B cell (primary cell): ENCODE results near the gene SERTAD4. TPM values are rescaled to one million over a fixed set of nuclear protein-coding genes. Genes with fewer than 3 reads are reported as not detected.

Experiments
- ATAC-seq: fragments of 200-7000 bp; cut with Tn5 transposase; one replicate; pipeline ENCODE4 v1.10.0; 2021; ENCODE audit warnings: low read depth, mild to moderate bottlenecking, moderate number of reproducible peaks, moderate library complexity
- CTCF ChIA-PET: fragments of 350-600 bp; sonication (Branson Sonifier 250); formaldehyde crosslinking; loops from one replicate; lab custom pipeline; 2021; ENCODE audit warnings: antibody characterized with exemption, inconsistent platforms; lab: Charles Lee
- POLR2A ChIA-PET: fragments of 350-600 bp; sonication (Branson Sonifier 250); formaldehyde crosslinking; loops from one replicate; lab custom pipeline; 2021; ENCODE audit warnings: antibody characterized with exemption; lab: Charles Lee
- DNase-seq: peaks from one replicate; pipeline ENCODE4 v3.0.0; 2013
- H2AFZ ChIP-seq: 2 replicates; pipeline ENCODE4 v1.6.1; 2012; ENCODE audit warnings: mild to moderate bottlenecking, low read depth, low read length; ENCODE audit not compliant: insufficient read depth, poor library complexity, severe bottlenecking
- H3K27ac ChIP-seq, 2 donors: 1 replicate in 1 of 2; 2 replicates in 1 of 2; pipeline ENCODE4 v1.5.1; 2012 to 2013; ENCODE audit warnings: low read length in 2 of 2, mild to moderate bottlenecking in 2 of 2, moderate library complexity in 1 of 2
- H3K27me3 ChIP-seq, 4 experiments: fragments of 200-600 bp in 1 of 4; sonication (generic) in 1 of 4; replicated peaks in 1 of 4; 1 replicate in 2 of 4; 2 replicates in 2 of 4; pipeline versions ENCODE4 v1.6.1 to v1.7.0; 2013 to 2016; ENCODE audit warnings: low read length in 3 of 4, mild to moderate bottlenecking in 2 of 4, mixed read lengths in 1 of 4, moderate library complexity in 1 of 4; ENCODE audit not compliant: insufficient read depth in 4 of 4, control insufficient read depth in 3 of 4; ENCODE audit errors: control extremely low read depth in 1 of 4
- H3K36me3 ChIP-seq, 2 experiments: replicated peaks in 1 of 2; 1 replicate in 1 of 2; 2 replicates in 1 of 2; pipeline versions ENCODE4 v1.6.1 to v1.7.1; 2013; ENCODE audit warnings: low read length in 1 of 2; ENCODE audit not compliant: insufficient read depth in 2 of 2, control insufficient read depth in 1 of 2; ENCODE audit errors: control extremely low read depth in 1 of 2, extremely low read depth in 1 of 2
- H3K4me1 ChIP-seq, 2 donors: fragments of 200-600 bp in 1 of 2; sonication (generic) in 1 of 2; 1 replicate in 1 of 2; 2 replicates in 1 of 2; pipeline versions ENCODE4 v1.5.1 to v1.6.1; 2013 to 2017; ENCODE audit warnings: low read length in 2 of 2; ENCODE audit not compliant: control insufficient read depth in 2 of 2, insufficient read depth in 2 of 2
- H3K4me2 ChIP-seq: replicated peaks from 2 replicates; pipeline ENCODE3; 2012; ENCODE audit warnings: mild to moderate bottlenecking, low read depth, low read length; ENCODE audit not compliant: poor library complexity, severe bottlenecking
- H3K4me3 ChIP-seq, 5 experiments: fragments of 200-600 bp in 1 of 5; sonication (generic) in 1 of 5; 1 replicate in 3 of 5; 2 replicates in 2 of 5; pipeline versions ENCODE4 v1.5.1 to v1.7.0; 2011 to 2016; ENCODE audit warnings: low read length in 4 of 5, mild to moderate bottlenecking in 4 of 5, low read depth in 2 of 5, control low read depth in 1 of 5, moderate library complexity in 1 of 5; ENCODE audit not compliant: insufficient read depth in 1 of 5; ENCODE audit errors: control extremely low read depth in 1 of 5, extremely low read depth in 1 of 5
- H3K79me2 ChIP-seq: fragments of 200-600 bp; sonication (generic); one replicate; pipeline ENCODE4 v1.6.0; 2016; ENCODE audit warnings: low read length; ENCODE audit not compliant: control insufficient read depth, insufficient read depth
- H3K9ac ChIP-seq: fragments of 200-600 bp; sonication (generic); 2 replicates; pipeline ENCODE4 v1.6.1; 2017; ENCODE audit warnings: mild to moderate bottlenecking, low read length, moderate library complexity
- H3K9me3 ChIP-seq, 3 donors: one replicate each; pipeline versions ENCODE4 v1.6.1 to v1.7.1; 2013; ENCODE audit warnings: low read length in 2 of 3; ENCODE audit not compliant: control insufficient read depth in 2 of 3, insufficient read depth in 1 of 3; ENCODE audit errors: control extremely low read depth in 1 of 3
- H4K20me1 ChIP-seq: 2 replicates; pipeline ENCODE4 v1.6.0; 2012; ENCODE audit warnings: mild to moderate bottlenecking, low read length; ENCODE audit not compliant: insufficient read depth, control insufficient read depth, poor library complexity, severe bottlenecking
- H3K27ac Mint-ChIP-seq: one replicate; pipeline ENCODE4 v1.8.0; 2021; ENCODE audit warnings: mixed read lengths
- H3K27me3 Mint-ChIP-seq: one replicate; pipeline ENCODE4 v1.8.0; 2021; ENCODE audit warnings: mixed read lengths
- H3K4me1 Mint-ChIP-seq: one replicate; pipeline ENCODE4 v1.8.0; 2021; ENCODE audit warnings: mixed read lengths
- H3K4me3 Mint-ChIP-seq: one replicate; pipeline ENCODE4 v1.8.0; 2021; ENCODE audit warnings: mixed read lengths
- H3K9me3 Mint-ChIP-seq: one replicate; pipeline ENCODE4 v1.8.0; 2022; ENCODE audit warnings: mixed read lengths; ENCODE audit not compliant: insufficient read depth
- CTCF ChIP-seq: fragments of 200-600 bp; IDR thresholded peaks from one replicate; pipeline ENCODE4 v1.8.0; 2022; ENCODE audit warnings: antibody characterized with exemption, mild to moderate bottlenecking
- EZH2 ChIP-seq: IDR thresholded peaks from 2 replicates; pipeline ENCODE4 v1.6.1; 2012; ENCODE audit warnings: borderline replicate concordance, low read depth, mild to moderate bottlenecking, moderate library complexity, low read length; ENCODE audit not compliant: insufficient read depth, poor library complexity, severe bottlenecking
- WGBS: methylation state at CpG from one replicate; pipeline ENCODE4 v1.1.5; 2013; ENCODE audit warnings: missing lambda C conversion rate; ENCODE audit not compliant: insufficient coverage; 5-methylcytosine and 5-hydroxymethylcytosine counted together
- intact Hi-C: fragments of 100-400 bp; cut with micrococcal nuclease; formaldehyde crosslinking; loops from one replicate; pipeline ENCODE4 v1.10.0; 2022
- polyA plus RNA-seq: library from polyadenylated mRNA; depleted of rRNA; stranded (reverse); fragments of >200 nt; gene quantifications from 2 replicates; pipeline ENCODE4 v1.2.3, GENCODE V29; 2012
- total RNA-seq, 2 donors: library from RNA; stranded (reverse); fragments of 120-200 nt in 1 of 2; gene quantifications; 1 replicate in 1 of 2; 2 replicates in 1 of 2; pipeline versions ENCODE4 v1.2.3 to v1.2.4, GENCODE V29; 2013 to 2022

Gene SERTAD4
- total and polyA plus RNA-seq, 2 donors (not counting 1 experiment from before 2014, with no cell fraction given): not detected

GRCh38 chr1:210239349-210240111 lies 6.9 kb downstream of the SERTAD4 start:
- WGBS: 88% methylated on average over 4 of the region's 7 CpGs
- Mint-ChIP-seq H3K4me1 (peaks cover 1% of the 10 kb centered on the region), H3K27ac (no peak overlapping the region), H3K4me3 (no peak overlapping the region), H3K9me3 (no peaks in the 10 kb centered on the region), H3K27me3 (peaks cover 73% of the 10 kb centered on the region)
- Histone ChIP-seq H3K9me3 (no peaks in the 10 kb centered on the region), H3K9ac (no peak overlapping the region), H2AFZ (no peak overlapping the region), H3K4me1 (peaks cover 0 to under 1% of the 10 kb centered on the region in 2 donors), H3K27ac (no peak overlapping the region), H3K79me2 (no peaks in the 10 kb centered on the region), H3K4me3 (no peak overlapping the region), H3K36me3 (no peaks in the 10 kb centered on the region), H3K4me2 (no peak overlapping the region), H4K20me1 (no peaks in the 10 kb centered on the region), H3K27me3 (peaks cover 0 to 38% (median 21%) of the 10 kb centered on the region in 4 experiments)
- ChIA-PET CTCF (interaction anchor here (1.5 kb wide), 1 partner anchor 162 kb away, joined by 4 read pairs; no protein-coding TSS in a partner anchor), POLR2A (no interaction called here)
- TF ChIP-seq CTCF (no peak), EZH2 (no peak)
- no peak for DNase-seq
- ATAC-seq: no peak
- intact Hi-C loops: no loop called here

GRCh38 chr1:210241121-210241520 lies 8.5 kb downstream of the SERTAD4 start:
- TF ChIP-seq CTCF (no peak), EZH2 (no peak)
- Histone ChIP-seq H3K36me3 (no peaks in the 10 kb centered on the region), H4K20me1 (no peaks in the 10 kb centered on the region), H3K9ac (no peak overlapping the region), H2AFZ (no peak overlapping the region), H3K27ac (no peak overlapping the region), H3K9me3 (no peaks in the 10 kb centered on the region), H3K4me1 (peaks cover 0 to under 1% of the 10 kb centered on the region in 2 donors), H3K4me2 (no peak overlapping the region), H3K79me2 (no peaks in the 10 kb centered on the region), H3K27me3 (peaks cover 0 to 29% (median 14%) of the 10 kb centered on the region in 4 experiments), H3K4me3 (no peak overlapping the region)
- Mint-ChIP-seq H3K27ac (no peak overlapping the region), H3K4me1 (peaks cover under 1% of the 10 kb centered on the region), H3K9me3 (no peaks in the 10 kb centered on the region), H3K4me3 (no peak overlapping the region), H3K27me3 (peaks cover 73% of the 10 kb centered on the region)
- ChIA-PET POLR2A (no interaction called here), CTCF (interaction anchor here (1.5 kb wide), 1 partner anchor 161 kb away, joined by 4 read pairs; no protein-coding TSS in a partner anchor)
- WGBS: 100% methylated on average over 1 of the region's 5 CpGs
- no peak for DNase-seq
- ATAC-seq: no peak
- intact Hi-C loops: no loop called here
